Measurements from ENCODE around the gene TRABD. TPM values are rescaled to one million over a fixed set of nuclear protein-coding genes. Genes with fewer than 3 reads are reported as not detected.

TRABD gene
- total and polyA plus RNA-seq, 2 donors (not counting 1 experiment from before 2014, with no cell fraction given), result 11.8 to 17.2 TPM

- no peaks in the 10 kb centered on the region for H4K20me1 ChIP-seq (ENCODE audit: control insufficient read depth, extremely low read depth, insufficient read depth, low read length)
- no peaks in the 10 kb centered on the region for H3K9me3 ChIP-seq (ENCODE audit: control insufficient read depth, insufficient read depth, low read depth, low read length)
- H3K4me1 ChIP-seq (ENCODE audit: control insufficient read depth, extremely low read depth, insufficient read depth, low read length), result peaks cover 13% of the 10 kb centered on the region
- peaks cover 33% of the 10 kb centered on the region for H3K36me3 ChIP-seq (ENCODE audit: control insufficient read depth, insufficient read depth, low read length)
- H2AFZ ChIP-seq (ENCODE audit: low read length), result no peak overlapping the region
- H3K27ac ChIP-seq (ENCODE audit: insufficient read depth, low read length), result peak overlapping the region; percentile 34
- peaks cover 36% of the 10 kb centered on the region for H3K79me2 ChIP-seq (ENCODE audit: control insufficient read depth, insufficient read depth, low read length)
- no peak for DNase-seq (ENCODE audit: low read depth in 2 of 2)
- no peaks in the 10 kb centered on the region for H3K27me3 ChIP-seq (ENCODE audit: control insufficient read depth, insufficient read depth, low read length)
- TF ChIP-seq, protein P1, sequence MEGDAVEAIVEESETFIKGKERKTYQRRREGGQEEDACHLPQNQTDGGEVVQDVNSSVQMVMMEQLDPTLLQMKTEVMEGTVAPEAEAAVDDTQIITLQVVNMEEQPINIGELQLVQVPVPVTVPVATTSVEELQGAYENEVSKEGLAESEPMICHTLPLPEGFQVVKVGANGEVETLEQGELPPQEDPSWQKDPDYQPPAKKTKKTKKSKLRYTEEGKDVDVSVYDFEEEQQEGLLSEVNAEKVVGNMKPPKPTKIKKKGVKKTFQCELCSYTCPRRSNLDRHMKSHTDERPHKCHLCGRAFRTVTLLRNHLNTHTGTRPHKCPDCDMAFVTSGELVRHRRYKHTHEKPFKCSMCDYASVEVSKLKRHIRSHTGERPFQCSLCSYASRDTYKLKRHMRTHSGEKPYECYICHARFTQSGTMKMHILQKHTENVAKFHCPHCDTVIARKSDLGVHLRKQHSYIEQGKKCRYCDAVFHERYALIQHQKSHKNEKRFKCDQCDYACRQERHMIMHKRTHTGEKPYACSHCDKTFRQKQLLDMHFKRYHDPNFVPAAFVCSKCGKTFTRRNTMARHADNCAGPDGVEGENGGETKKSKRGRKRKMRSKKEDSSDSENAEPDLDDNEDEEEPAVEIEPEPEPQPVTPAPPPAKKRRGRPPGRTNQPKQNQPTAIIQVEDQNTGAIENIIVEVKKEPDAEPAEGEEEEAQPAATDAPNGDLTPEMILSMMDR (conservative IDR thresholded peaks at IDR 0.05 in 1 of 2, IDR thresholded peaks at IDR 0.05 in 1 of 2; ENCODE audit: low read depth in 1 of 2, low read length in 2 of 2), result no peak
- no peak for TF ChIP-seq EZH2 (IDR thresholded peaks at IDR 0.05; ENCODE audit: low read length, missing control alignments)
- no peak overlapping the region for H3K4me3 ChIP-seq (replicated peaks in 1 of 4; ENCODE audit: control extremely low read depth in 1 of 4, insufficient read depth in 1 of 4, low read depth in 3 of 4, low read length in 4 of 4)
- H3K9ac ChIP-seq (ENCODE audit: insufficient read depth, low read length), result no peak overlapping the region
- no peak overlapping the region for H3K4me2 ChIP-seq (ENCODE audit: extremely low read depth, insufficient read depth, low read length)
These were observed 62.7 kb downstream of the TRABD start for GRCh38 chr22:50248196-50249081.

Other genes starting within 250 kb of the TRABD start
- 40.1 and 47.7 TPM in 2 replicates for gene PIM3, start 225.1 kb upstream of the TRABD start, total RNA-seq
- gene PIM3, start 225.1 kb upstream of the TRABD start, polyA plus RNA-seq, result 6.8 and 8.0 TPM in 2 replicates
- under 0.01 TPM in 1 of 2 replicates, not detected in the other for gene IL17REL, start 173.1 kb upstream of the TRABD start, total RNA-seq
- gene IL17REL, start 173.1 kb upstream of the TRABD start, polyA plus RNA-seq, result not detected in 2 replicates
- gene TTLL8, start 127.6 kb upstream of the TRABD start, total RNA-seq, result not detected in 2 replicates
- not detected in 2 replicates for gene TTLL8, start 127.6 kb upstream of the TRABD start, polyA plus RNA-seq
- gene MLC1, start 100.5 kb upstream of the TRABD start, total RNA-seq, result under 0.01 TPM in 2 replicates
- gene MLC1, start 100.5 kb upstream of the TRABD start, polyA plus RNA-seq, result not detected in 2 replicates
- gene MOV10L1, start 95.9 kb upstream of the TRABD start, total RNA-seq, result 0.83 and 1.0 TPM in 2 replicates
- 0.03 and 0.40 TPM in 2 replicates for gene MOV10L1, start 95.9 kb upstream of the TRABD start, polyA plus RNA-seq
- gene PANX2, start 15.2 kb upstream of the TRABD start, total RNA-seq, result under 0.01 and 0.17 TPM in 2 replicates
- gene PANX2, start 15.2 kb upstream of the TRABD start, polyA plus RNA-seq, result 0.44 and 0.45 TPM in 2 replicates
- 16.9 and 20.1 TPM in 2 replicates for gene SELENOO, start 15.1 kb downstream of the TRABD start, total RNA-seq
- gene SELENOO, start 15.1 kb downstream of the TRABD start, polyA plus RNA-seq, result 8.3 and 10.2 TPM in 2 replicates
- 19.0 and 23.8 TPM in 2 replicates for gene TUBGCP6, start 59.1 kb downstream of the TRABD start, total RNA-seq
- gene TUBGCP6, start 59.1 kb downstream of the TRABD start, polyA plus RNA-seq, result 6.7 and 7.3 TPM in 2 replicates
- gene HDAC10, start 65.4 kb downstream of the TRABD start, total RNA-seq, result 19.3 and 27.6 TPM in 2 replicates
- 5.1 and 6.7 TPM in 2 replicates for gene HDAC10, start 65.4 kb downstream of the TRABD start, polyA plus RNA-seq
- 24.4 and 30.1 TPM in 2 replicates for gene MAPK12, start 75.8 kb downstream of the TRABD start, total RNA-seq
- gene MAPK12, start 75.8 kb downstream of the TRABD start, polyA plus RNA-seq, result 16.4 and 21.5 TPM in 2 replicates
- 5.9 and 7.6 TPM in 2 replicates for gene MAPK11, start 84.5 kb downstream of the TRABD start, total RNA-seq
- gene MAPK11, start 84.5 kb downstream of the TRABD start, polyA plus RNA-seq, result 2.6 and 4.1 TPM in 2 replicates
- 130 and 209 TPM in 2 replicates for gene PLXNB2, start 121.7 kb downstream of the TRABD start, total RNA-seq
- gene PLXNB2, start 121.7 kb downstream of the TRABD start, polyA plus RNA-seq, result 62.7 and 72.9 TPM in 2 replicates
- gene DENND6B, start 141.1 kb downstream of the TRABD start, total RNA-seq, result 2.0 and 2.1 TPM in 2 replicates
- 1.7 and 1.9 TPM in 2 replicates for gene DENND6B, start 141.1 kb downstream of the TRABD start, polyA plus RNA-seq
- gene PPP6R2, start 157.4 kb downstream of the TRABD start, total RNA-seq, result 34.4 and 44.4 TPM in 2 replicates
- gene PPP6R2, start 157.4 kb downstream of the TRABD start, polyA plus RNA-seq, result 19.7 and 24.6 TPM in 2 replicates

Data from fibroblast of lung (primary cell).